Measurements from ENCODE around the gene GSX2.

Gene GSX2

GRCh38 chr4:54097152-54097551, 2.8 kb upstream of the GSX2 start:
- H3K4me1 ChIP-seq, result no peaks in the 10 kb centered on the region

GRCh38 chr4:54098375-54098774, 1.6 kb upstream of the GSX2 start:
- no peak for DNase-seq
- Histone ChIP-seq H3K4me3 (ENCODE audit: low read depth, low read length) (no peak overlapping the region), H3K4me1 (no peaks in the 10 kb centered on the region), H3K9me3 (no peaks in the 10 kb centered on the region), H3K36me3 (no peaks in the 10 kb centered on the region), H3K27me3 (peaks cover 70% of the 10 kb centered on the region)
- no peak for TF ChIP-seq CTCF (IDR thresholded peaks at IDR 0.05; ENCODE audit: low read depth, low read length)

More at GRCh38 chr4:54097152-54097551, 2.8 kb upstream of the GSX2 start:
- Histone ChIP-seq H3K36me3 (no peaks in the 10 kb centered on the region), H3K9me3 (no peaks in the 10 kb centered on the region), H3K4me3 (ENCODE audit: low read depth, low read length) (no peak overlapping the region), H3K27me3 (peaks cover 59% of the 10 kb centered on the region)
- no peak for TF ChIP-seq CTCF (IDR thresholded peaks at IDR 0.05; ENCODE audit: low read depth, low read length)
- no peak for DNase-seq

- Histone ChIP-seq H3K27me3 (peaks cover 72% of the 10 kb centered on the region), H3K36me3 (no peaks in the 10 kb centered on the region), H3K4me3 (ENCODE audit: low read depth, low read length) (peak overlapping the region; percentile 53), H3K9me3 (no peaks in the 10 kb centered on the region), H3K4me1 (no peaks in the 10 kb centered on the region)
- TF ChIP-seq CTCF (IDR thresholded peaks at IDR 0.05; ENCODE audit: low read depth, low read length), result no peak
- DNase-seq, result no peak
Measured at GRCh38 chr4:54099287-54099747, 646 bp upstream of the GSX2 start.

GRCh38 chr4:54100595-54101189, 729 bp downstream of the GSX2 start:
- Histone ChIP-seq H3K27me3 (peaks cover 72% of the 10 kb centered on the region), H3K4me3 (ENCODE audit: low read depth, low read length) (peak overlapping the region; percentile 53), H3K36me3 (no peaks in the 10 kb centered on the region), H3K9me3 (no peaks in the 10 kb centered on the region), H3K4me1 (no peaks in the 10 kb centered on the region)
- peak; percentile 34 for DNase-seq
- no peak for TF ChIP-seq CTCF (IDR thresholded peaks at IDR 0.05; ENCODE audit: low read depth, low read length)

GRCh38 chr4:54101190-54102041, 1.5 kb downstream of the GSX2 start:
- peak overlapping the region; percentile 41 for H3K4me3 ChIP-seq (ENCODE audit: low read depth, low read length)
- DNase-seq, result no peak
- peaks cover 68% of the 10 kb centered on the region for H3K27me3 ChIP-seq
- H3K9me3 ChIP-seq, result no peaks in the 10 kb centered on the region
- H3K36me3 ChIP-seq, result no peaks in the 10 kb centered on the region
- TF ChIP-seq CTCF (IDR thresholded peaks at IDR 0.05; ENCODE audit: low read depth, low read length), result no peak
- H3K4me1 ChIP-seq, result no peaks in the 10 kb centered on the region

All from BE2C (cell line).